Ovary (tissue), 3 donors: Measurements from ENCODE around the gene QSOX1.

Experiments
- POLR2A ChIP-seq: fragments of 450-650 bp; IDR thresholded peaks from one replicate; pipeline ENCODE4 v1.6.1; 2017; ENCODE audit warnings: antibody characterized with exemption, mild to moderate bottlenecking, moderate library complexity
- TF ChIP-seq, protein P1 (sequence below), 3 donors: fragments of 450-650 bp in 2 of 3; fragments of 200-600 bp in 1 of 3; IDR thresholded peaks; one replicate each; pipeline versions ENCODE4 v1.5.1 to v1.8.0; 2016 to 2022; ENCODE audit warnings: antibody characterized with exemption in 3 of 3, mild to moderate bottlenecking in 1 of 3
- donor health status: DM: no; HTN: no; CAD: no.

DNA sequence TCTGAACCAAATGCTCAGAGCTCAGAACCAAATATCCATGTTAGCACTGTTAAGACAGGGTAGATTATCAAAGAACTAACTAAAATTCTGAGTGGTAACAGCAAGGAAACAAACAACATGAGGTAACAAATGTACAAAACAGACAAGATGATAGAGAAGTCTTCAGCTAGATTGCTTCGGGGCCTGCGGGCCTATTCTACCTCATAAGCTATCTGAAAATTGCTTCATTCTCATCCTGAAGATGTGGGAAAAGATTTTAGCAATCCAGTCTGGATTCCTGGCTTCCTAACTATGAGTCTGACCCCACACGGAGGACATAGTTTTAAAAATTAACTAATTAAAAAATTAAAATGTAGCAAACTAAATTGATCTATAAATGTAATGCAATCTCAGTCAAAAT lies 9.2 kb upstream of the QSOX1 start:
- TF ChIP-seq, protein P1, sequence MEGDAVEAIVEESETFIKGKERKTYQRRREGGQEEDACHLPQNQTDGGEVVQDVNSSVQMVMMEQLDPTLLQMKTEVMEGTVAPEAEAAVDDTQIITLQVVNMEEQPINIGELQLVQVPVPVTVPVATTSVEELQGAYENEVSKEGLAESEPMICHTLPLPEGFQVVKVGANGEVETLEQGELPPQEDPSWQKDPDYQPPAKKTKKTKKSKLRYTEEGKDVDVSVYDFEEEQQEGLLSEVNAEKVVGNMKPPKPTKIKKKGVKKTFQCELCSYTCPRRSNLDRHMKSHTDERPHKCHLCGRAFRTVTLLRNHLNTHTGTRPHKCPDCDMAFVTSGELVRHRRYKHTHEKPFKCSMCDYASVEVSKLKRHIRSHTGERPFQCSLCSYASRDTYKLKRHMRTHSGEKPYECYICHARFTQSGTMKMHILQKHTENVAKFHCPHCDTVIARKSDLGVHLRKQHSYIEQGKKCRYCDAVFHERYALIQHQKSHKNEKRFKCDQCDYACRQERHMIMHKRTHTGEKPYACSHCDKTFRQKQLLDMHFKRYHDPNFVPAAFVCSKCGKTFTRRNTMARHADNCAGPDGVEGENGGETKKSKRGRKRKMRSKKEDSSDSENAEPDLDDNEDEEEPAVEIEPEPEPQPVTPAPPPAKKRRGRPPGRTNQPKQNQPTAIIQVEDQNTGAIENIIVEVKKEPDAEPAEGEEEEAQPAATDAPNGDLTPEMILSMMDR (IDR thresholded peaks at IDR 0.05), result no peak
- TF ChIP-seq POLR2A, result no peak
